ENCODE measurements around the gene LMAN2L.

DNA sequence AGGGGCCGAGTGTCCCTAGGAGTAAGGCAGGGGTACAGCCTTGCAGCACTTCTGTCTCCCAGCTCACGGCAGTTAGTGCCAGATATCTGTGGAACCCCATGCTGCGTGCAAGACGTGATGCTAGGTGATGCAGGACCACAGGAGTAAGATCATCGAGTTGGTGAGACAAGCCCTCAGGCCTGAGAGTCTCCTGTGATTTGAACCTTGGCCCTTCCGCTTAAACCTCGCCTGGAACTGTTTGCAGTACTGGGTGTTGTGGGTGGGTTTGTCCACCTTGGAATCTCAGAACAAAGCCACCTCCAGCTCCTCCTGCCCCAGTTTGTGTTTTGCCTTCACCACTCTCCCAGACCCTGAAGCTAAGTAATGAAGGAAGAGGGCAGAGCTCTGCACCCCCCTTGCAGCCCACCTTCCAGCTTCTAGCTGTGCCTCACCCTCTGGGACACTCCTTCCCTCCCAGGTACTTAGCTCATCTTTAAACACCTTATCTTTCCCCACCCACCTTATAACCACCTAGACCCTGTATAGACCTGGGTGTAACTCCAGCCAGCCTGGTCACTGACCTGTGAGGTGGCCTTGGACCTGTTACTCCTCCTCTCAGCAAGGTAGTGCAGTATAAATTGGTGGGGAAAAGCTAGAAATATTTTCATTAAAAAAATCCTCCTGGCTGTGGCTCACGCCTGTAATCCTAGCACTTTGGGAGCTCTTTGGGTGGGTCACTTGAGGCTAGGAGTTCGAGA lies 27.4 kb upstream of the LMAN2L start:
- no peak for TF ChIP-seq GATA3 (IDR thresholded peaks at IDR 0.05; ENCODE audit: low read depth, low read length)
- TF ChIP-seq GATA2 (IDR thresholded peaks at IDR 0.05; ENCODE audit: low read depth, low read length): no peak

All from SH-SY5Y (cell line).